HepG2 (cell line): ENCODE results near the gene ELF2. TPM values are rescaled to one million over a fixed set of nuclear protein-coding genes. Genes with fewer than 3 reads are reported as not detected.

Source experiments
- ATAC-seq: fragments of 200-7000 bp; cut with Tn5 transposase; 3 replicates; pipeline ENCODE4 v1.9.1; 2020; ENCODE audit warnings: mild to moderate bottlenecking, moderate library complexity
- BruUV-seq: library from RNA; stranded (reverse); fragments of 400-500 nt; replicated peaks from 2 replicates; lab custom pipeline; 2021; lab: Mats Ljungman, UMichigan
- CTCF ChIA-PET: fragments of 300-600 bp; formaldehyde crosslinking; extraction: SDS; loops from one replicate; lab custom pipeline; 2021; ENCODE audit warnings: low total read pairs, inconsistent platforms, low intra/inter-chr PET ratio; lab: Yijun Ruan, JAX
- POLR2A ChIA-PET: fragments of 350-600 bp; sonication (Branson Sonifier 250); formaldehyde crosslinking; loops from one replicate; lab custom pipeline; 2020; ENCODE audit warnings: antibody characterized with exemption, inconsistent platforms; lab: Yijun Ruan, JAX
- DNase-seq: peaks from one replicate; pipeline ENCODE4 v3.0.0-alpha.2; 2015; ENCODE audit warnings: low spot score
- FAIRE-seq: peaks from 3 replicates; lab custom pipeline; 2011; peaks lifted over from hg19 to GRCh38; lab: Jason Lieb, UNC
- H2AFZ ChIP-seq: one replicate; pipeline ENCODE4 v1.6.1; 2011; ENCODE audit warnings: low read length, inconsistent platforms
- H3K27ac ChIP-seq: fragments of 300-600 bp; 3 replicates; pipeline ENCODE4 v1.8.0; 2011; ENCODE audit warnings: mixed run types, mild to moderate bottlenecking, mixed read lengths, low read length, inconsistent platforms; ENCODE audit not compliant: insufficient read depth; ENCODE audit errors: extremely low read length
- H3K27me3 ChIP-seq, 2 experiments: fragments of 200-600 bp in 1 of 2; 2 replicates in 1 of 2; 3 replicates in 1 of 2; pipeline versions ENCODE4 v1.6.0 to v1.8.0; 2011; ENCODE audit warnings: low read length in 2 of 2, mild to moderate bottlenecking in 2 of 2, moderate library complexity in 2 of 2, inconsistent platforms in 1 of 2; ENCODE audit not compliant: insufficient read depth in 2 of 2, control insufficient read depth in 1 of 2
- H3K36me3 ChIP-seq, 2 experiments: fragments of 200-600 bp in 1 of 2; replicated peaks in 1 of 2; 2 replicates in 1 of 2; 3 replicates in 1 of 2; pipeline versions ENCODE4 v1.5.1 to v1.8.0; 2011; ENCODE audit warnings: low read length in 2 of 2, inconsistent platforms in 1 of 2; ENCODE audit not compliant: insufficient read depth in 2 of 2, control insufficient read depth in 1 of 2
- H3K4me1 ChIP-seq: 2 replicates; pipeline ENCODE4 v1.5.1; 2012; ENCODE audit warnings: low read length, inconsistent platforms; ENCODE audit not compliant: insufficient read depth
- H3K4me2 ChIP-seq: 2 replicates; pipeline ENCODE4 v1.6.0; 2011; ENCODE audit warnings: low read depth, low read length, inconsistent platforms
- H3K4me3 ChIP-seq, 3 experiments: fragments of 200-600 bp in 1 of 3; sonication (generic), shearing (Covaris generic) in 1 of 3; replicated peaks in 1 of 3; 2 replicates each; pipeline ENCODE4 v1.5.1; 2011 to 2016; ENCODE audit warnings: low read length in 3 of 3, inconsistent platforms in 2 of 3, low read depth in 2 of 3, mild to moderate bottlenecking in 2 of 3, control low read depth in 1 of 3, mixed read lengths in 1 of 3; ENCODE audit not compliant: insufficient read depth in 1 of 3
- H3K79me2 ChIP-seq: one replicate; pipeline ENCODE4 v1.6.1; 2011; ENCODE audit warnings: low read length, inconsistent platforms; ENCODE audit not compliant: insufficient read depth
- H3K9ac ChIP-seq: 2 replicates; pipeline ENCODE4 v1.6.0; 2011; ENCODE audit warnings: mild to moderate bottlenecking, low read depth, low read length, inconsistent platforms; ENCODE audit not compliant: insufficient read depth
- H3K9me3 ChIP-seq: 2 replicates; pipeline ENCODE4 v1.5.1; 2012; ENCODE audit warnings: mild to moderate bottlenecking, low read length
- H4K20me1 ChIP-seq: 2 replicates; pipeline ENCODE4 v1.6.0; 2011; ENCODE audit warnings: inconsistent platforms, mild to moderate bottlenecking, low read length, moderate library complexity; ENCODE audit not compliant: insufficient read depth
- ESRRA ChIP-seq: sonication (generic); formaldehyde crosslinking; IDR thresholded peaks from 2 replicates; pipeline ENCODE4 v1.5.1; 2020; ENCODE audit warnings: mild to moderate bottlenecking, low read depth, missing genetic modification reagents
- FOSL2 ChIP-seq: sonication (generic); formaldehyde crosslinking; IDR thresholded peaks from 2 replicates; pipeline ENCODE4 v1.4.0; 2020; ENCODE audit warnings: missing genetic modification reagents
- JUN ChIP-seq: sonication (generic); formaldehyde crosslinking; IDR thresholded peaks from 2 replicates; pipeline ENCODE4 v1.4.0; 2020; ENCODE audit warnings: mild to moderate bottlenecking, missing genetic modification reagents
- SP140L ChIP-seq: sonication (generic); formaldehyde crosslinking; IDR thresholded peaks from 2 replicates; pipeline ENCODE4 v1.4.0; 2020; ENCODE audit warnings: missing genetic modification reagents, borderline replicate concordance
- STAG1 ChIP-seq: sonication (generic); formaldehyde crosslinking; IDR thresholded peaks from 2 replicates; pipeline ENCODE4 v1.4.0; 2020; ENCODE audit warnings: missing genetic modification reagents
- ZBTB7A ChIP-seq: sonication (generic); formaldehyde crosslinking; IDR thresholded peaks from 2 replicates; pipeline ENCODE4 v1.8.0; 2022; ENCODE audit warnings: mild to moderate bottlenecking, missing genetic modification reagents
- ZNF101 ChIP-seq: sonication (generic); formaldehyde crosslinking; IDR thresholded peaks from 2 replicates; pipeline ENCODE4 v1.4.0; 2020; ENCODE audit warnings: mild to moderate bottlenecking, low read depth, missing genetic modification reagents, borderline replicate concordance
- ZNF580 ChIP-seq: IDR thresholded peaks from 2 replicates; pipeline ENCODE4 v1.6.1; 2016; ENCODE audit warnings: low read depth, borderline replicate concordance
- WGBS: methylation state at CpG from one replicate; pipeline ENCODE4 v1.1.6; 2017; ENCODE audit warnings: low lambda C conversion rate; 5-methylcytosine and 5-hydroxymethylcytosine counted together
- in situ Hi-C: cut with HindIII; loops from 2 replicates; pipeline ENCODE4 v1.10.0; 2017; ENCODE audit warnings: low pct_unique_long_range_greater_than_20kb; ENCODE audit not compliant: extremely low pct_ligation_motif_present
- intact Hi-C: fragments of 100-400 bp; cut with micrococcal nuclease; formaldehyde crosslinking; loops from one replicate; pipeline ENCODE4 v1.10.0; 2022; ENCODE audit not compliant: unreplicated experiment
- polyA plus RNA-seq, 8 experiments: library from polyadenylated mRNA; depleted of rRNA in 3 of 8; stranded (reverse) in 7 of 8; unstranded in 1 of 8; fragments of >200 nt; fragmentation: Illumina TruSeq in 4 of 8; extraction: Trizol in 4 of 8; gene quantifications; 2 replicates each; pipeline versions ENCODE4 v1.2.1 to v1.2.3, GENCODE V29; 2011 to 2016; ENCODE audit warnings: low read depth in 4 of 8, missing spikeins in 1 of 8, mixed read lengths in 1 of 8; ENCODE audit not compliant: insufficient read depth in 1 of 8
- small RNA-seq, 3 experiments: library from RNA; depleted of rRNA; stranded (forward); fragments of <200 nt; gene quantifications; one replicate each; pipeline ENCODE3, GENCODE V24; 2012; ENCODE audit warnings: low read depth in 2 of 3, low replicate concordance in 1 of 3; ENCODE audit not compliant: insufficient read length in 3 of 3, insufficient read depth in 2 of 3
- total RNA-seq, 5 experiments: library from RNA; depleted of rRNA; stranded (reverse); fragments of >200 nt; fragmentation: Illumina TruSeq; extraction: Trizol; gene quantifications; 2 replicates each; pipeline ENCODE4 v1.2.3, GENCODE V29; 2016; ENCODE audit warnings: low read depth in 1 of 5

ELF2 gene
- total and polyA plus RNA-seq, 2 of the 13 experiments (the other 11 are each of a cell fraction or from before 2014, with no cell fraction given): 28.6 to 35.4 TPM

GRCh38 chr4:139007640-139008039, 169.4 kb downstream of the ELF2 start:
- no peak overlapping the region for H3K9ac ChIP-seq
- in situ Hi-C loops (no loop called here), intact Hi-C loops (no loop called here)
- POLR2A ChIA-PET: no interaction called here
- no peak overlapping the region for H3K27ac ChIP-seq
- peaks cover 31% of the 10 kb centered on the region for H3K4me1 ChIP-seq
- H4K20me1 ChIP-seq: no peaks in the 10 kb centered on the region
- H3K4me2 ChIP-seq: no peak overlapping the region
- no peak overlapping the region for H2AFZ ChIP-seq
- ATAC-seq: peak; percentile 32; the same call in 1 of the 3 replicates
- BruUV-seq: no TSS peak
- H3K4me3 ChIP-seq: no peak overlapping the region
- no peak for TF ChIP-seq ZBTB7A (CRISPR knock-in tag)
- no peak for TF ChIP-seq ZNF580
- TF ChIP-seq SP140L (CRISPR knock-in tag): no peak
- TF ChIP-seq FOSL2: peak; percentile 33; the same call in 1 of the 2 replicates
- no peak for TF ChIP-seq STAG1 (CRISPR knock-in tag)
- no peak for TF ChIP-seq ZNF101 (CRISPR knock-in tag)
- TF ChIP-seq JUN: 0 out of 2 replicates have a peak, but pooled peaks have one; percentile 23
- TF ChIP-seq ESRRA (CRISPR knock-in tag): no peak
- H3K9me3 ChIP-seq: peaks cover 8% of the 10 kb centered on the region; the same call in 1 of the 2 replicates
- H3K27me3 ChIP-seq: no peaks in the 10 kb centered on the region
- CTCF ChIA-PET: no interaction called here
- no peak for FAIRE-seq
- no peaks in the 10 kb centered on the region for H3K79me2 ChIP-seq
- no peaks in the 10 kb centered on the region for H3K36me3 ChIP-seq
- no peak for DNase-seq
- 56% methylated on average over 2 of the region's 2 CpGs for WGBS

Small RNA genes within 50 kb of the gene (small RNA-seq; reads per million reads assigned to genes)
- 0 reads per million in 3 experiments for gene RF00017
- gene RF00019: 0 reads per million in 3 experiments
- gene RN7SL382P: 0 reads per million in 3 experiments
- 0 reads per million in 3 experiments for gene RNU6-531P

Other genes starting within 250 kb of the ELF2 start
- gene NOCT, start 161.4 kb downstream of the ELF2 start, total RNA-seq (2016; rRNA removed; fragmentation: Illumina TruSeq; extraction: Trizol): 11.0 and 13.1 TPM in 2 replicates
- 3.5 and 3.6 TPM in 2 replicates for gene NOCT, start 161.4 kb downstream of the ELF2 start, polyA plus RNA-seq (2011; rRNA removed)
- gene MGARP, start 103.0 kb upstream of the ELF2 start, total RNA-seq (2016; rRNA removed; fragmentation: Illumina TruSeq; extraction: Trizol): 0.11 TPM in 1 of 2 replicates, not detected in the other
- 0.13 TPM in 2 replicates for gene MGARP, start 103.0 kb upstream of the ELF2 start, polyA plus RNA-seq (2011; rRNA removed)
- 50.2 and 81.2 TPM in 2 replicates for gene NAA15, start 124.3 kb upstream of the ELF2 start, total RNA-seq (2016; rRNA removed; fragmentation: Illumina TruSeq; extraction: Trizol)
- gene NAA15, start 124.3 kb upstream of the ELF2 start, polyA plus RNA-seq (2011; rRNA removed): 4.9 and 6.2 TPM in 2 replicates
- 96.4 and 124 TPM in 2 replicates for gene NDUFC1, start 125.3 kb upstream of the ELF2 start, total RNA-seq (2016; rRNA removed; fragmentation: Illumina TruSeq; extraction: Trizol)
- 38.4 and 43.4 TPM in 2 replicates for gene NDUFC1, start 125.3 kb upstream of the ELF2 start, polyA plus RNA-seq (2011; rRNA removed)